Peyer's patch (tissue), 4 donors: Measurements from ENCODE around the gene MYO15B. TPM values are rescaled to one million over a fixed set of nuclear protein-coding genes. Genes with fewer than 3 reads are reported as not detected.

ENCODE experiments used
- DNase-seq, 3 donors: peaks; one replicate each; pipeline ENCODE4 v3.0.0-alpha.2; 2017 to 2019
- H3K27ac ChIP-seq, 4 donors: fragments of 200-600 bp; sonication (generic); one replicate each; pipeline ENCODE4 v1.5.1; 2016 to 2019
- H3K27me3 ChIP-seq, 2 donors: fragments of 200-600 bp; sonication (generic); one replicate each; pipeline ENCODE4 v1.5.1; 2019
- H3K36me3 ChIP-seq, 3 donors: fragments of 200-600 bp; sonication (generic); one replicate each; pipeline ENCODE4 v1.5.1; 2016 to 2019
- H3K4me1 ChIP-seq, 4 donors: fragments of 200-600 bp; sonication (generic); one replicate each; pipeline ENCODE4 v1.5.1; 2016 to 2019
- H3K4me3 ChIP-seq, 4 donors: fragments of 200-600 bp; sonication (generic); 1 replicate in 3 of 4; 2 replicates in 1 of 4; pipeline ENCODE4 v1.5.1; 2016 to 2019; ENCODE audit warnings: mild to moderate bottlenecking in 1 of 4
- H3K9me3 ChIP-seq, 4 donors: fragments of 200-600 bp; sonication (generic); one replicate each; pipeline ENCODE4 v1.5.1; 2016 to 2019; ENCODE audit warnings: mild to moderate bottlenecking in 1 of 4
- POLR2A ChIP-seq, 2 donors: fragments of 450-650 bp; IDR thresholded peaks; one replicate each; pipeline ENCODE4 v1.5.1; 2017; ENCODE audit warnings: antibody characterized with exemption in 2 of 2, mild to moderate bottlenecking in 2 of 2, moderate library complexity in 2 of 2
- total RNA-seq, 4 donors: library from RNA; depleted of rRNA; stranded (reverse); fragments of >200 nt; gene quantifications; one replicate each; pipeline ENCODE4 v1.1.0, GENCODE V29; 2016
- TF ChIP-seq, protein P1 (sequence below), 6 experiments: fragments of 450-650 bp in 4 of 6; fragments of 200-600 bp in 2 of 6; sonication (generic) in 1 of 6; IDR thresholded peaks; one replicate each; pipeline ENCODE4 v1.5.1; 2017 to 2019; ENCODE audit warnings: antibody characterized with exemption in 6 of 6, mild to moderate bottlenecking in 3 of 6, moderate library complexity in 1 of 6

MYO15B gene
- total RNA-seq, 4 donors from 2014 or later = 552 to 2,671 (median 1,951) TPM

- Histone ChIP-seq H3K27ac (peak overlapping the region in 2 of 4 donors; percentile 85 to 88), H3K36me3 (peaks cover 0 to 3% (median 0%) of the 10 kb centered on the region in 3 donors), H3K27me3 (no peaks in the 10 kb centered on the region), H3K4me3 (peak overlapping the region in 1 of 4 donors; percentile 1), H3K9me3 (no peaks in the 10 kb centered on the region), H3K4me1 (peaks cover 5 to 63% (median 9%) of the 10 kb centered on the region in 4 donors)
- TF ChIP-seq, protein P1, sequence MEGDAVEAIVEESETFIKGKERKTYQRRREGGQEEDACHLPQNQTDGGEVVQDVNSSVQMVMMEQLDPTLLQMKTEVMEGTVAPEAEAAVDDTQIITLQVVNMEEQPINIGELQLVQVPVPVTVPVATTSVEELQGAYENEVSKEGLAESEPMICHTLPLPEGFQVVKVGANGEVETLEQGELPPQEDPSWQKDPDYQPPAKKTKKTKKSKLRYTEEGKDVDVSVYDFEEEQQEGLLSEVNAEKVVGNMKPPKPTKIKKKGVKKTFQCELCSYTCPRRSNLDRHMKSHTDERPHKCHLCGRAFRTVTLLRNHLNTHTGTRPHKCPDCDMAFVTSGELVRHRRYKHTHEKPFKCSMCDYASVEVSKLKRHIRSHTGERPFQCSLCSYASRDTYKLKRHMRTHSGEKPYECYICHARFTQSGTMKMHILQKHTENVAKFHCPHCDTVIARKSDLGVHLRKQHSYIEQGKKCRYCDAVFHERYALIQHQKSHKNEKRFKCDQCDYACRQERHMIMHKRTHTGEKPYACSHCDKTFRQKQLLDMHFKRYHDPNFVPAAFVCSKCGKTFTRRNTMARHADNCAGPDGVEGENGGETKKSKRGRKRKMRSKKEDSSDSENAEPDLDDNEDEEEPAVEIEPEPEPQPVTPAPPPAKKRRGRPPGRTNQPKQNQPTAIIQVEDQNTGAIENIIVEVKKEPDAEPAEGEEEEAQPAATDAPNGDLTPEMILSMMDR (IDR thresholded peaks at IDR 0.05) = no peak
- no peak for TF ChIP-seq POLR2A (IDR thresholded peaks at IDR 0.05)
- no peak for DNase-seq
These were observed 46.8 kb downstream of the MYO15B start for GRCh38 chr17:75634376-75634740.

DNA sequence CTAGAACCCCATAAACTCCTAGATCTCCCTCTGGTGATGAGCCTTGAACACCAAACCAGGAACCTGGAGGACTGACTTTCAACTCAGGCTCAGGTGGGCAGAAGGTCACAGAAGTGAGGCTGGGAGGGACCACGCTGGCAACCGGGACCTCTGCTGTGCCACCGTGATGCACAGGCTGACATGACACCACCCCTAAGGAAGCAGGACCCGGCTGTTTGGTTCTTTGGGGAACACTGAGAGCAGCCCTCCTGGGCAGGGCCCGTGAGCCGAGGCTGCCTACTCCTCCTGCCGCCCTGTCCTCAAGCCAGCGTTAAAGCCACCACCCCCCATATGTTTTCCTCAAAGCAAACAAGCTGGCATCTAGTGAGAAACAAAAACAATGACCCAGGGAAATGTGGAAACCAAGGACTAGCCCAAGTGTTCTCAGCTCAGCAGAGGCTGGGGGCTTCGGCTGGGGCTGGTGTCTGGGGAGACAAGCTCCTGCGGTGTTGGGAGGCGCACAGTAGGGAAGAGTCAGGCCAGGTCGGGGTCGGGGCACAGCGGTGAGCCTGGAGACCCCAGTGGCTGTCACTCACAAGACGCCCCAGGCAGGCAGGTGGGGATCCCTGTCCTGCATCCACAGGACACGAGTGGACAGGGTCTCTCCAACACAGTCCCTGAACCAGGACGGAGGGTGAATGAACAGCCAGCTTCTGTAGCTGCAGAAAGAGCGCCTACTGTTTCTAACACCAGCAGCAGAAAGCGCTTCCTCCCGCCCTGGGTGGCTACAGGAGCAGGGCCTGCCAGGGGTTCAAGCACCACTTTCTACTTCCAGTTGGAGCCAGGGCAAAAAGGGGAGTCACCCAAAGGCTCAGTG is 47.4 kb downstream of the MYO15B start:
- Histone ChIP-seq H3K27ac (peak overlapping the region in 2 of 4 donors; percentile 45 to 75), H3K9me3 (no peaks in the 10 kb centered on the region), H3K4me3 (peak overlapping the region in 1 of 4 donors; percentile 1), H3K27me3 (no peaks in the 10 kb centered on the region), H3K4me1 (peaks cover 5 to 63% (median 9%) of the 10 kb centered on the region in 4 donors), H3K36me3 (peaks cover 0 to 3% (median 0%) of the 10 kb centered on the region in 3 donors)
- TF ChIP-seq, protein P1 (IDR thresholded peaks at IDR 0.05) = no peak
- TF ChIP-seq POLR2A (IDR thresholded peaks at IDR 0.05) = no peak
- no peak for DNase-seq

- H3K9me3 ChIP-seq = no peaks in the 10 kb centered on the region
- H3K36me3 ChIP-seq = no peaks in the 10 kb centered on the region
- peak in 2 of 3 donors; percentile 77 to 84 for DNase-seq
- peaks cover 5 to 63% (median 9%) of the 10 kb centered on the region in 4 donors for H3K4me1 ChIP-seq
- TF ChIP-seq POLR2A (IDR thresholded peaks at IDR 0.05) = no peak
- TF ChIP-seq, protein P1 (IDR thresholded peaks at IDR 0.05) = peak in 2 of 6 experiments; percentile 9 to 26
- H3K27ac ChIP-seq = peak overlapping the region in 2 of 4 donors; percentile 45 to 75
- no peak overlapping the region for H3K4me3 ChIP-seq
- H3K27me3 ChIP-seq = no peaks in the 10 kb centered on the region
These were observed 48.1 kb downstream of the MYO15B start for GRCh38 chr17:75635610-75636202.

GRCh38 chr17:75636381-75637142 is 49.0 kb downstream of the MYO15B start:
- no peak overlapping the region for H3K4me3 ChIP-seq
- no peak for TF ChIP-seq POLR2A (IDR thresholded peaks at IDR 0.05)
- TF ChIP-seq, protein P1 (IDR thresholded peaks at IDR 0.05) = no peak
- no peaks in the 10 kb centered on the region for H3K36me3 ChIP-seq
- peak overlapping the region in 1 of 4 donors; percentile 75 for H3K27ac ChIP-seq
- H3K27me3 ChIP-seq = no peaks in the 10 kb centered on the region
- no peaks in the 10 kb centered on the region for H3K9me3 ChIP-seq
- H3K4me1 ChIP-seq = peaks cover 5 to 63% (median 9%) of the 10 kb centered on the region in 4 donors
- DNase-seq = no peak

GRCh38 chr17:75637143-75637538 is 49.5 kb downstream of the MYO15B start:
- DNase-seq = no peak
- TF ChIP-seq, protein P1 (IDR thresholded peaks at IDR 0.05) = no peak
- no peak for TF ChIP-seq POLR2A (IDR thresholded peaks at IDR 0.05)
- Histone ChIP-seq H3K36me3 (no peaks in the 10 kb centered on the region), H3K27ac (peak overlapping the region in 1 of 4 donors; percentile 75), H3K4me3 (no peak overlapping the region), H3K9me3 (no peaks in the 10 kb centered on the region), H3K27me3 (no peaks in the 10 kb centered on the region), H3K4me1 (peaks cover 5 to 62% (median 9%) of the 10 kb centered on the region in 4 donors)
